A549 treated with AZD9567 at 1 μM for 4 hours (cell line): ENCODE results near the gene GSN. TPM values are rescaled to one million over a fixed set of nuclear protein-coding genes. Genes with fewer than 3 reads are reported as not detected.

ENCODE experiments used
- total RNA-seq: library from RNA; stranded (reverse); fragments of 200-300 nt; extraction: Qiagen RNA extraction; gene quantifications from 5 replicates; pipeline ENCODE4 v1.2.3, GENCODE V29; 2022; ENCODE audit not compliant: insufficient read depth

The GSN gene
- 49.2 to 65.8 TPM (median 63.2 TPM) in 5 replicates for total RNA-seq

GRCh38 chr9:121267689-121268597 is at the start of gene GSN:
Gene GSN (plus strand): TSS chr9:121268162. CDS start chr9:121301972, 33,810 bp downstream.

GRCh38 chr9:121369595-121370265 is 101.8 kb downstream of the GSN start, which contains the start of gene STOM:
Gene STOM (minus strand): TSS chr9:121370250. CDS start chr9:121370187, 63 bp downstream.

Other genes starting within 250 kb of the GSN start
- 11.1 to 14.7 TPM (median 11.5 TPM) in 5 replicates for gene C5, start 217.9 kb upstream of the GSN start, total RNA-seq
- gene CNTRL, start 193.2 kb upstream of the GSN start, total RNA-seq = 4.8 to 9.2 TPM (median 6.1 TPM) in 5 replicates
- gene RAB14, start 66.3 kb upstream of the GSN start, total RNA-seq = 46.7 to 58.1 TPM (median 50.2 TPM) in 5 replicates
- gene STOM, start 102.1 kb downstream of the GSN start, total RNA-seq = 222 to 305 TPM (median 242 TPM) in 5 replicates
- gene GGTA1, start 231.7 kb downstream of the GSN start, total RNA-seq = not detected in 5 replicates